HS-5 (cell line): Measurements from ENCODE around the gene DCAF8.
"Not testable (repeated sequence)": the region's sequence is repeated elsewhere in the genome, so short reads cannot be mapped to it uniquely, and the experiment has no call there.

Experiments
- DNase-seq: peaks from one replicate; pipeline ENCODE4 v3.0.0-alpha.2; 2012; ENCODE audit warnings: low read depth

DCAF8 gene

DNA sequence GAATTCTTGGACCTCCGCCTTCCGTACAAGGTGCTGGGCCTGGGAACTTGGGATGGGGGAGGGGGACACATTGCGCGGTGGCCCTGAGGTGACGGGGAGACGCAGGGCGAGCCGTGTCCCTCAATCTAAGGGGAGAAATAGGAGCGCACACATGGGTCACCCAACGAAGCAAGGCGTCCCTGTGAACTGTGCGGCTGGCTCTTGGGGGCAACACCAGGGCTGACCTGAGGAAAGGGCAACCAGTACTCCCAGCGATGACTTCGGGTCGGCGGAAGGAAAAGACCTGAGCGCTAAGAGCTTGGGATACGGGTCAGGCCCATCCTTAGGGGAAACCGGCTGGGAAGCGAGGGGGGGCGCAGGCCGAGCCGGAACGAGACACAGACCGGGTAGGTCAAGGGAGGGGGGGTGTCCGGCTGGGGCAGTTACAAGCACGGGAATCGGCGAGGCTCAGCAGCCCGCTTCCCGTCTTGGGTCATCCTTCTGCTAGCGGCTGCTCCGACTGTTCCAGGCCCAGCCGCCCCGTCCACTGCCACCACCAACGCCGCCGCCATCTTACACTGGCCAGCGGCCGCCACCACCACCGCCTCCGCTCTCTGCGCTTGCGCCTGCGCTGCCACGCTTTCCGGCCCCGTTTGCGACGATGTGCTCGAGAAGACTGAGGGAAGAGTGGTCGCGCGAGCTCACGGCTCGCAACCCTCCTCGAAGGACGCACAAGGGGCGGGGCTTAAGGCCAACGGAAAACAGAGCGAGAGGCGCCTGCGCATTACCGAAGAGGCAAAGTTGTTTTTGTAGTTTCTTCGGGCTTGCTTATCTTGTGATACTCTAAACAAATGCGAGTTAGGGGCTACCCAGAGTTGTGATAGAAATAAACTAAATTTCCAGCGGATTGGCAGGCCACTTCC, at the start of gene DCAF8:
Gene DCAF8, minus strand, starts transcription at position 657 of the 902 bp plus-strand sequence. CDS start 18,541 bp downstream, outside the sequence.
- DNase-seq, result peak; percentile 84

DNA sequence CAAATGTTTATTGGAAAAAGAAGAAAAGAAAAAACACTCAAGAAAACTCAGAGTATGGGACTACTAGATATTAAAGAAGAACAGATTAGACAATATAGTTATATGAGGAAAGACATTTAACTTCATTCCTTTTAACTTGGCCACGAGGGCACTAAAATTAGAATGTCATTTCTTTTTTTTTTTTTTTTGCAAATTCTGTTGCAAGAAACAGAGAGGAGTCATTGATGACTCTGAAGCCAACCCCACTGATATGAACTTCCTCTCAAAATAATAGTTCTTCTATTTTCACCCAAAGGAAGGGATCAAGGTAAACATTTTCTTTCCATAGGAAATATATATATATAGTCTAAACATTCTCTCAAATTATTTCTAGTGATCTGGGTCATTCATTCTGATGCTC, 47.2 kb upstream of the DCAF8 start:
- DNase-seq, result no peak

DNA sequence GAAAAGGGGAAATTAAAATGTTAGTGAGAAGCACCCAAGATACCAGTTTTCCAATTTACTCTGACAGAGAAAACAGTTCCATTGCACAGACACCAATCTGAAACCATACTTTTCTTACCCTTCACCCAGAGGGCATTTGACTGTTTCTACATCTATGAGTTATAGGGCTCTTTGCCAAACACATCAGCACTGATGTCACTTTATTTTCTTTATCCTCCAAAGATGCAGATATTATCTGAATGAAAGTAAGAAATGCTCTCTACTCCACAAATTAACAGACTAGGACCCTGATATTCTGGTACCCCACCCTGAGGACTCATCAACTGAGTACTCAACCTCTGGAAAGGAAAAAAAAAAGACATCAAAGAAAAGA, 46.8 kb upstream of the DCAF8 start:
- no peak for DNase-seq

DNA sequence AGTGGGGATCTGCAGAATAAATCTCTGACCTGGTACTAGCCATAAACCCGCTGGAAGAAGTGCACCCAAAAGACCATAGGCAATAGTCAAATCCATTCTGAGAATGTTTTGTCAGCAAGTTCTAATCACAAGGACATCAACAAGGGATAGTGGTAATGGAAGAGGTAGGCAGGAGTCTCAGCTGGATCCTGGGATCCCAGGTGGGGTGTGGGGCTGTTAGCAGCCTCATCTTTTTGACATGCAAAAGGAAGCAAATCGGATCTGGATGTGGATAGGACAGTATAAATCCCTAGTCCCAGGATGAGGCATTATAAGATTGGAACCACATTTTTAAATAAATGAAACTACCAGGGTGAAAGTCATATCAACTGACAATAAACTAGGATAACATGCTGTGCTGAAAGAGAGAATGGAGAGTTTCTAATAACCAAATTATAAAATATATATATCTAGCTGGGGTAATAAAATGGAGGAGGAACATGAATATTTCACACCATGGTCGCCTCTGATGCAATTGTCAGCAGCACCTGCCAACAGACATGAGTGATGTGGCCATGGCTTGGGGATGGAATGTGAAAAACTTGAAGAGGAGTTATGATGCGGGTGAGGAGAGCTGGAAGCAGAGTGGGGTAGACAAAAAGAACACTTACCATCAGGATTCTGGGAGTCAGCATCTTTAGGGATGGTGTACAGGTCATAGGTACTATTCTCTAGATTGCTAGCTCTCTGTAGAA, 46.3 kb upstream of the DCAF8 start:
- no peak for DNase-seq

DNA sequence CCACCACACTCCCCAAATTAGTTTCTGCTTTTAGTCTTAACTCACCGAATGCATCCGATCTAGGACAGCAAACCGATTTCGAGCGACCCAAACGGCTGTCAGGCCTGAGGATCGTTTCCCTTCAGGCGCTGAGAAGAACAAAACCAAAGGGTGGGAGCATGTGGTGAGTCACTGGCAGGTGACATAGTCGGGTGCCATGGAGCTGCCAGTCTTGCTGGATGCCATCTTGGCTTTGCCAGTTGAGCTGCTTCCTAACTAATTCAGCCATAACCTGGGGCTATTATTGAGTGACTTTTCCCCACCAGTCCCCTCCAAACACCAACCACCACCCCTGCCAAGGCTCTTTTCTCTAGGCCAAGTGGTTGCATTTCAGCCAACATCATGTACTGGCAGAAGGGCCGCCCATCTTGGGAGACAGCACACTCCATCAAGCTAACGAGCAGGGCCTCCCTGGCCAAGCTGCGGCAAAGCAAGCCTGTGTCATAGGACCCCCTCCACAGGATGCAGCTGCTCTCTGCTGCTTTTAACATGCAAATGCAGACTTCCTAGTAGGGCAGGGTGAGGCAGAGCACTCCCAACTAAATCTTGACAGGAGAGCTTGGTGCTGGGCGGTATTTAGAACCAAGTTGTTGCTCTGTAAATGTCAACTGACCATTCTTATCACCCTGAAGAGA, 44.9 kb upstream of the DCAF8 start:
- DNase-seq, result no peak

DNA sequence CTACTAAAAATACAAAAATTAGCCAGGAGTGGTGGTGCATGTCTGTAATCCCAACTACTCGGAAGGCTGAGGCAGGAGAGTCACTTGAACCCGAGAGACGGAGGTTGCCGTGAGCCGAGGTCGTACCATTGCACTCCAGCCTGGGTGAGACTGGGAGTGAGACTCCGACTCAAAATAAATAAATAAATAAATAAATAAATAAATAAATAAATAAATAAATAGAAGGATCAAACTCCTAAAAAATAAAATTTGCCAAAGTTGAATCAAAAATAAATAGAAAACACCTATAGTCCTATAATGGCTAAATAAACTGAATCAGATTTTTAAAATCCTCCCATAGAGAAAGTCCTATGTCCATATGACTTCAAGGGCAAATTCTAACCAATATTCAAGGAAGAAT, 37.8 kb upstream of the DCAF8 start:
- DNase-seq, result no peak

DNA sequence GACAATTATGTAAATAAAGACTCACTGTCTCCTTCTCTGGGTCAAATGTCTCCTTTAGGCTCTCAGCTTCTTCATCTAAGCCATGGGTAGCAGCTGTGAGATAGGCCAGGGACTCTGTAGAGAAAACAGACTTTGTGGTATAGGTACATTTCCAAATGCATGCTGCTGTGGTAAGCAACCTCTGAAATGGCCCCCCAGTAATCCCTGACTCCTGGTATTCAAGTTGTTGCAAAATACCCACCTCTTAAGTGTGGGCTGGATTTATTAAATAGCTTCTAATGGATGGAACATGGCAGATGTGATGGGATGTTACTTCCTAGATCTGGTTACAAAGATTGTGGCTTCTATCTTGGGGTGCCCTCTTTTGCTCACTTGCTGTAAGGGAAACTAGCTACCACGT, 33.7 kb upstream of the DCAF8 start:
- no peak for DNase-seq

DNA sequence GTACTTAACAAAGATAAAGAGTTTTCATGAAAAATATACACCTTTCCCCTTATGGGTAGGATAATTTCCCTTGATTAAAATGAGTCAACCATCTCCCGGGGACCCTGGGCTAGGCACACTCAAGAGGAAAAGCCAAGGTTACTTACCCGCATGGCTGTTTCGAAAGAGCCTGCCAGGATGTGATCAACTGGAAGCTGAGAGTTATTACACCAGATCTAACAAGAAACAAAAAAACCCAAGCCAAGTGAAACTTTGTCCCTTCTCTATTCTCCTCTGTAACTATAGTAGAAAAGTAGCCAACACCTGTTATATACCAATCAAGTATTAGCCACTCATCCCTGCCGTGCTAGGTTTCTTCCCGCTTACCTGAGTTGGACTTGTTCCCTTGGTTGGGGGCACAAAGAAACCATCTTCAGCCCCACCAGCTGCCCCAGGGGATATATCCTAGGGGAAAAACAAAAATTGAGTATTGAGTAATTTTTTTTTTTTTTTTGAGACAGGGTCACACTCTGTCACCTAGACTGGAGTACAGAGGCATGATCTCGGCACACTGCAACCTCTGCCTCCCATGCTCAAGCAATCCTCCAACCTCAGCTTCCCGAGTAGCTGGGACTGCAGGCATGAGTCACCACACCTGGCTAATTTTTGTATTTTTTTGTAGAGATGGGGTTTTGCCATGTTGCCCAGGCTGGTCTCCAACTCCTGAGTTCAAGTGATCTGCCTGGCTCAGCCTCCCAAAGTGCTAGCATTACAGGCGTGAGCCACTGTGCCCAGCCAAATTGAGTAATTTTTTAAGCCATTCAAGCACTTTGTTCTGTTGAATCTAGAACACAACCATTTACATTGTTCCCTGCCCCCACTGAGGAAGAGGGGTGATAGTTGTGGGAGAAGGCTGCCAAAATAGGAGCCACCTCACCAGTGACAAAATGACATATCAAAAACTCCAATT, 30.9 kb upstream of the DCAF8 start:
- no peak for DNase-seq

DNA sequence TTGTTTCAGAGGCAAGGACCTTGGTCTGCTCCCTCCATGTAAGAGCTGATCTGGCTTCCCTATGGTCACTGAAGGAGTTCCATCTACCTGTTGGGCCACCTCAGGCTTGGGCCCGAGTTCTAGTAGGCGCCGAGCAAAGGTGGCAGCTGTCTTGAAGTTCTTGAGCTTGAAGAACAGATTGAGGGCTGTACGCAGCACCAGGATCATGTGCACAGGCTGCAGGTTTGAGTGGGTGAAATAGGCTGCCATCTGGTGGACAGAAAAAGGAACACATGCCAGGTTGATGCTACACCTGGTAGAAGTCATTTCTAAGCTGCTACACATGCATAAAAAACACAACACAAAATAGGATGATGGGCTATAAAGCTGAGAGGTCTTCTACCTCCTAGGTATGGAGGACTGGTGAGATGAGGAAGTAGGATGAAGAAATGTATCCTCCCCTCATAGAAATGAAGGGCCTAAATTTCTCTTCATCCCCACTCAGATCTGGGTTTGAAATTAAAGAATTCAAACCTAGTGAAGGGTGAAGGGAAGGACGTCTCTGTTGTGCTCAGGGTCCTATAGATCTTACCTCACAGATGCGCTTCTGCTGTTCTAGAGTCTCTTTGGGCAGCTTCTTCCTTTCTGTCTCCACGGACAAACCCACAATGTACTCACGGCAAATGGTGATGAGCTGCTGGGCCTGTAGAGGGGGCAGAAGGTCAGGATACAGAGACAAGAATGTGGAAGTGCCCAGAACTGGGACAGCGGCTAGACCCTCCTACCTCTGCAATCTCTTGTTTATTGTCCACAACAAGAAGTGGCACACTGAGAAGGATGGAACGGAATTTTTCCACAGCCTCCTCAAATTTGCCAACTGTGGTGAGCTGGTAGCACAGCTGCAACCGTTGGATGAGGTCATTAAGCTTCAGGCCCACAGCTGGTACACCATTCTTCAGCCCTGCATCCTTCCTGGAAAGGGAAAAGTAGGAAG, 29.2 kb upstream of the DCAF8 start:
- DNase-seq, result peak; percentile 26

DNA sequence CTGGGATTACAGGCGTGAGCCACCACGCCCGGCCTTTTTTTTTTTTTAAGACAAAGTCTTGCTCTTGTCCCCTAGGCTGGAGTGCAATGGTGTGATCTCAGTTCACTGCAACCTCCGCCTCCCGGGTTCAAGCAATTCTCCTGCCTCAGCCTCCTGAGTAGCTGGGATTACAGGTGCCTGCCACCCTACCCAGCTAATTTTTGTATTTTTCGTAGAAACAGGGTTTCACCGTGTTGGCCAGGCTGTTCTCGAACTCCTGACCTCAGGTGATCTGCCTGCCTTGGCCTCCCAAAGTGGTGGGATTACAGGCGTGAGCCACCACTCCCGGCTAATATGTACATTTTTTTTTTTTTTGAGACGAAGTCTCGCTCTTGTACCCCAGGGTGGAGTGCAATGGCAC, 25.4 kb upstream of the DCAF8 start:
- not testable (repeated sequence) for DNase-seq

DNA sequence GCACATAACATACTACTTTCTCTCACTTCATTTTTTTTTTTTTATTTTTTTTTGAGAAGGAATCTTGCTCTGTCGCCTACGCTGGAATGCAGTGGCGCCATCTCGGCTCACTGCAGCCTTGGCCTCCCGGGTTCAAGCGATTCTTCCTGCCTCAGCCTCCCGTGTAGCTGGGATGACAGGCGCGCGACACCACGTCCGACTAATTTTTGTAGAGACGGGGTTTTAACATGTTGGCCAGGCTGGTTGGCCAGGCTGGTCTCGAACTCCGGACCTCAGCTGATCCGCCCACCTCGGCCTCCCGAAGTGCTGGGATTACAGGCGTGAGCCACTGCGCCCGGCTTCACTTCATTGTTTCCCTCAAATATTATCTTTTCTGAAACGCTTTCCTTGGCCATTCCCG, 23.2 kb upstream of the DCAF8 start:
- DNase-seq, result no peak

DNA sequence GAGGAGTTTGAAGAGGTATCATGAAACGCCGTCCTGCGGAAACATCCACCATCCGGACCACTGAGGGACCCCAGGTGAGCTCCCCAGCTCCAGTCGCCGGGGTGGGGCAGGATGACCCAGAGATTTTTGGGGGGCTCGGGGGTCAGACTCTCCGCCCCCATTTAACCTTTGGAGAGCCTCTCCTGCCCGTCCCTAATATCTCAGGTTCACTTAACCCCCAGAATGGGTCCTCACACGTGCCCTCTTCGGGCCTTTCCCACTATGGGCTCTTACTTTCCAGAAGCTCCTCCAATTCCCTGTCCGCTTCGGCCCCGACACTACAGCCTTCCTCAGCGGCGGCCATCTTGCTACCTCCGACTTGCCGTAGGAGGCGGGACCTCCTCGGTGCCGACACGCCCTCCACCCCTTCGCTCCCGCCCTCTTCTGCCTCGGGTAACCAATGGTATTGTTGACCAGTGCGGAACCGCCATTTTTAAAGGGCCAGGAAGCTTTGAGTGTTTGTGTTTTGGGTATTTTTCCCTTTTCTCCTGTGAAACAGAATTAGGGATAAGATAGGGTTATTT, 22.5 kb upstream of the DCAF8 start, which contains the start of gene PEX19:
Gene PEX19, minus strand, starts transcription at position 352 of the 563 bp plus-strand sequence. Its CDS starts 9 bp downstream, at position 343.
- DNase-seq, result peak; percentile 74

DNA sequence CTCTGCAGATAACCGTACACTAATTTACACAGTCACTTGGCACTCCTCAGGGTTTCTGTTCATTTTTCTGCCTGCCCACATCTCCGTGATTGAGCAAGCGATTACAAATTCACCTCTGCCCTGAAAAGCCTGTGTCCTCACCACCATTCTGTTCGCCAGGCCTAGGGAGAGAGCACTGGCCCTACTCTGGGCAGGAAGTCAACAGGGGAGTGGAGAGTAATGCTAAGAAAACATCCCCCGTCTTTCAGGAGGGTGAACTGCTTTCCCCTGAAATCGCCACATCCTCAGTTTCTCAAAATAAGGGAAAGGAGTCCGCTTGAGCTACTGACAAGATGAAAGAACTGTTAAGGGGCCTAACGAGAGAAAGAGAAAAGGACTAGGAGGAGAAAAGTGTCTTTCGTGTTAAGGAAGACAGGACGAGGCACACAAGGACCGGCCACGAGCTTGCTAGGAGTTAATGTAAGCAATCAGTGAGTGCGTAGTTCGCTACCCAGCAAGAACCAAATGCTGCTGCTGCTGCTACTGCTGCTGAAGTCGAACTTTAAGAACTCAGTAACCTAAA, 22.0 kb upstream of the DCAF8 start:
- DNase-seq, result peak; percentile 39

DNA sequence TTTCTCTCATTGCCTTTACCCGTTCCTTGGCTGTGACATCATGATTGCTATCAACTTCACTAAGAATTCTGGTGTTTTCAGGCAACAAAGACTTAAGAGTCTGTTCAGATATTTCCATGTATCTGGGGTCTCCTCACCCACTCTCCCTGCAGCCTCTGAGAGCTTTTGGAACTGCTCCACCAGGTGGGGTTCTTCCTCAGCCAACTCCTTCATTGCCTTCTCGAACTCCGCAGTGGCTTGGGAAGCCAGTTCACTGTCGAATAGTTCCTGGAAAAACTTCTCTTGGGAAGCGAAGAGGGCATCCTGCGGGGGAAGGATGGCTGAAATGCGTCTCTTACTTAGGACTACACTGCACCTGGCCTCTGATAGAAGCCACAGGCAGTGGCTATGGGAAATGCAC, 20.5 kb upstream of the DCAF8 start:
- no peak for DNase-seq

DNA sequence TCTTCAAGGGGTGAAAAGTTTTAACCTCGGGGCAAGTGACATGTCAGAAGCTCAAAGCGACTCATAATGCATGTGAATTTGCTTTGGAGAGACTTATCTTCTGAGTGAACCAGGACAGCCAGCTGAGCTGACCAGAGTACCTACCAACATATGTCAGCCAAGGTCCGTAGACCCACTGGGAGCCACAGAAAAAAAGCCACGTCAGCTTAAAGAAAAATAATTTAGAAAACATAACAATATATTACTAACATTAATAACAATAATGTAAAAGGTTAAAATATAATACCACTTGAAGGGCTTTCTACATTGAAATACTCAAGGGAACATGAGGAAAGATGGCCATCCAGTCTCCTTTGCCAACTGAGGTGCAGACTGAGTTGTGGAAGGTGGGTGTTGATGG, 15.6 kb upstream of the DCAF8 start:
- no peak for DNase-seq

DNA sequence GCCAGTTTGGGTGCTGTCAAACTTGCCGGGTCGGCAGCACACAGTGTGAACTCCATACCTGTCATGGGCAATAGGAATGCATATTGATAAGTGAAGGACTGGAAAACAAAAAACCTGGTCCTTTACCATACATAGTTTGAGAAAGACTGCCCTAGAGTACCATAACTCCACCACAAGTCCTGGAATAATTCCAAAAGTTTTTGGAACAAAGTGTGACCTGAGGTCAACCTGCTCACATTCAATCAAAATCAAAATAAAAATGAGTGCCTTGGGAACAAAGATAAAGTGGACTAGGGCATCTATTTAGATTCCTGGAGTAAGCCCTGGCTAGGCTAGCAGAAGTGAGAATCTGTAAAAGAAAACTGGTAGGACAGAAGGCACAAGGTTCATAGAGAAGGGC, 15.0 kb upstream of the DCAF8 start:
- no peak for DNase-seq

DNA sequence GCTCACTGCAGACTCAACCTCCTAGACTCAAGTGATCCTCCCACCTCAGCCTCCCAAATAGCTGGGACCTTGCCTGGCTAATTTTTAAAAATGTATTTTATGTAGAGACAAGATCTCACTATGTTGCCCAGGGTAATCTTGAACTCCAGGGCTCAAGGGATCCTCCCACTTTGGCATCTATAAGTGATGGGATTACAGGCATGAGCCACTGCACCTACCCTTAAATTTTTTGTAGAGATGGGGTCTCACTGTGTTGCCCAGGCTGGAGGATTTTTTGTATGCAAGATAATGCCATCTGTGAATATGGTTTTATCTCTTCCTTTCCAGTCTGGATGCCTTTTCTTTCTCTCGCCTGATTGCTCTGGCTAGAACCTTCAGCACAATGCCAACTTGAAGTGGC, 8.7 kb upstream of the DCAF8 start:
- no peak for DNase-seq

DNA sequence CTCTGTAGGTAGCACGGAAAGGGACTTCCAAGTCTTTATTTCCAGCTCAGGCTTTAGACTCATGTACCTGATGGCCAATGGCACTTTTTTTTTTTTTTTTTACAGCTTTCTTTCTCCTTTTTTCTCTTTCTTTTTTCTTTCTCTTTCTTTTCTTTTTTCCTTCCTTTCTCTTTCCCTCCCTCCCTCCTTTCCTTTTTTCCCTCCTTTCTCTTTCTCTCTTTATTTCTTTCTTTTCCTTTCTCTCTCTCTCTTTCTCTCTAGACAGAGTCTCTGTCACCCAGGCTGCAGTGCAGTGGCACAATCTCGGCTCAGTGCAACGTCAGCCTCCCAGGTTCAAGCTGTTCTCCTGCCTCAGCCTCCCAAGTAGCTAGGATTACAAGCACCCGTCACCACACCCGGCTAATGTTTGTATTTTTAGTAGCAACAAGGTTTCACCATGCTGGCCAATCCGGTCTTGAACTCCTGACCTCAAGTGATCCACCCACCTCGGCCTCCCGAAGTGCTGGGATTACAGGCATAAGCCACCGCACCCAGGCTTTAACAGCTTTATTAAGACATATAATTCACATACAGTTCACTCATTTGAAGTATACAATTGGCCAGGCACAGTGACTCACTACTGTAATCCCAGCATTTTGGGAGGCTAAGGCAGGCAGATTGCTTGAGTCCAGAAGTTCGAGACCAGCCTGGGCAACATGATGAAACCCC, 5.1 kb upstream of the DCAF8 start:
- DNase-seq, result no peak

DNA sequence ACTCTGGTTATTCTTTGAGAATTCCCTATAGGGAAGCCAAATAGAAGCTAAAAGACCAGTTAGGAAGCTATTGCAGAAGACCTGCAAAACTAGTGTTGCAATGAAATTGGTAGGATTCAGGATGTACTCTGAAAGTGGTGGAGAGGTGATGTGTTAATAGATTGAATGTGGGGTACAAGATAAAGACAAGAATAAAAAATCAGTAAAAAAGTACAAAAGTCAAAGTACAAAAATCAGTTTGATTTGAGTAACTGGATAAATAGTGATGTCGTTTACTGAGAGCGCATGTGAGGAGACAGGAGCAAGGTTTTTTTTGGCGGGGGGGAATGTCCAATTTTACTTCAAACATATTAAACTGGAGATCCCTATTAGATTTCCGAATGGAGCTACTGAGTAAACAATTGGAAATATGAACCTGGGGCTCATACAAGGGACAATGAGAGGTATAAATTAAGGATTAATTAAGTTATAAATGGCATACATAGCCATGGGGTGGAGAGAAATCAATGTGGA, 2.5 kb upstream of the DCAF8 start:
- DNase-seq, result no peak
